HepG2 (cell line): ENCODE data around the gene CBR4. TPM values are rescaled to one million over a fixed set of nuclear protein-coding genes. Genes with fewer than 3 reads are reported as not detected.

Experiments
- AFF4 ChIP-seq: sonication (generic); formaldehyde crosslinking; IDR thresholded peaks from 2 replicates; pipeline ENCODE4 v1.4.0; 2020; ENCODE audit warnings: missing genetic modification reagents
- DMAP1 ChIP-seq: IDR thresholded peaks from 2 replicates; pipeline ENCODE4 v1.6.1; 2016
- DNMT1 ChIP-seq: sonication (generic); formaldehyde crosslinking; IDR thresholded peaks from 2 replicates; pipeline ENCODE4 v1.5.1; 2020; ENCODE audit warnings: mild to moderate bottlenecking, missing genetic modification reagents
- HNRNPUL1 ChIP-seq: fragments of 200-400 bp; formaldehyde crosslinking; IDR thresholded peaks from 2 replicates; pipeline ENCODE4 v1.6.1; 2017; ENCODE audit warnings: low read depth, mild to moderate bottlenecking, low read length, moderate library complexity
- KMT2B ChIP-seq: IDR thresholded peaks from 2 replicates; pipeline ENCODE4 v1.6.1; 2016; ENCODE audit warnings: missing genetic modification reagents, missing compliant biosample characterization
- NKX3-1 ChIP-seq: sonication (generic); formaldehyde crosslinking; IDR thresholded peaks from 2 replicates; pipeline ENCODE4 v1.5.0; 2020; ENCODE audit warnings: missing genetic modification reagents
- PATZ1 ChIP-seq: sonication (generic); formaldehyde crosslinking; IDR thresholded peaks from 2 replicates; pipeline ENCODE4 v1.4.0; 2020; ENCODE audit warnings: missing genetic modification reagents
- TBL1XR1 ChIP-seq: fragments of 150-350 bp; IDR thresholded peaks from 2 replicates; pipeline ENCODE4 v1.6.1; 2014; ENCODE audit warnings: borderline replicate concordance, low read length; ENCODE audit not compliant: partially characterized antibody
- TFAP4 ChIP-seq: sonication (generic); IDR thresholded peaks from 2 replicates; pipeline ENCODE4 v1.6.1; 2016; ENCODE audit warnings: low read depth, borderline replicate concordance
- ZBTB37 ChIP-seq: sonication (generic); formaldehyde crosslinking; IDR thresholded peaks from 2 replicates; pipeline ENCODE4 v1.4.0; 2020; ENCODE audit warnings: mild to moderate bottlenecking, missing genetic modification reagents
- ZFP1 ChIP-seq: IDR thresholded peaks from 2 replicates; pipeline ENCODE4 v1.6.1; 2016
- ZNF576 ChIP-seq: sonication (generic); formaldehyde crosslinking; IDR thresholded peaks from 2 replicates; pipeline ENCODE4 v1.4.0; 2020; ENCODE audit warnings: mild to moderate bottlenecking, missing genetic modification reagents
- polyA plus RNA-seq, 8 experiments: library from polyadenylated mRNA; depleted of rRNA in 3 of 8; stranded (reverse) in 7 of 8; unstranded in 1 of 8; fragments of >200 nt; fragmentation: Illumina TruSeq in 4 of 8; extraction: Trizol in 4 of 8; gene quantifications; 2 replicates each; pipeline versions ENCODE4 v1.2.1 to v1.2.3, GENCODE V29; 2011 to 2016; ENCODE audit warnings: low read depth in 4 of 8, missing spikeins in 1 of 8, mixed read lengths in 1 of 8; ENCODE audit not compliant: insufficient read depth in 1 of 8
- total RNA-seq, 5 experiments: library from RNA; depleted of rRNA; stranded (reverse); fragments of >200 nt; fragmentation: Illumina TruSeq; extraction: Trizol; gene quantifications; 2 replicates each; pipeline ENCODE4 v1.2.3, GENCODE V29; 2016; ENCODE audit warnings: low read depth in 1 of 5

The CBR4 gene
- total and polyA plus RNA-seq, 2 of the 13 experiments (the other 11 are each of a cell fraction or from before 2014, with no cell fraction given) = 7.3 to 20.7 TPM

- TF ChIP-seq AFF4 (CRISPR knock-in tag) (no peak), ZFP1 (no peak), NKX3-1 (CRISPR knock-in tag) (no peak), PATZ1 (CRISPR knock-in tag) (no peak), TFAP4 (no peak), ZNF576 (no peak), TBL1XR1 (no peak), ZBTB37 (CRISPR knock-in tag) (no peak), DMAP1 (CRISPR knock-in tag) (no peak), HNRNPUL1 (no peak), DNMT1 (no peak), KMT2B (CRISPR knock-in tag) (no peak)
Observed at GRCh38 chr4:169050284-169050683, 40.2 kb upstream of the CBR4 start (continued).
